GM23338 (cell line): ENCODE data around the gene DDX39B.

Experiments used
- EZH2 ChIP-seq: fragments of 200-600 bp; sonication (generic); IDR thresholded peaks from one replicate; pipeline ENCODE4 v1.8.0; 2017; ENCODE audit warnings: antibody characterized with exemption, mild to moderate bottlenecking, low read depth; ENCODE audit not compliant: unreplicated experiment
- EZH2phosphoT487 ChIP-seq: fragments of 200-600 bp; sonication (generic); IDR thresholded peaks from one replicate; pipeline ENCODE4 v1.8.1; 2018; ENCODE audit warnings: antibody characterized with exemption; ENCODE audit not compliant: unreplicated experiment
- JUNB ChIP-seq: IDR thresholded peaks from one replicate; pipeline ENCODE4 v1.6.1; 2016; ENCODE audit warnings: antibody characterized with exemption; ENCODE audit not compliant: unreplicated experiment
- POLR2AphosphoS5 ChIP-seq: IDR thresholded peaks from 2 replicates; pipeline ENCODE4 v1.6.1; 2016; ENCODE audit warnings: antibody characterized with exemption, low read depth
- ZNF114 ChIP-seq: fragments of 250-450 bp; sonication (Bioruptor Pico); IDR thresholded peaks from 2 replicates; pipeline ENCODE4 v1.5.0; 2020; ENCODE audit warnings: mild to moderate bottlenecking, moderate library complexity
- ZNF331 ChIP-seq: fragments of 250-450 bp; sonication (Bioruptor Pico); IDR thresholded peaks from 2 replicates; pipeline ENCODE4 v1.5.0; 2020; ENCODE audit warnings: low read depth, mild to moderate bottlenecking, moderate library complexity
- TF ChIP-seq, protein P1 (sequence below), 2 experiments: fragments of 200-600 bp in 1 of 2; sonication (generic) in 1 of 2; conservative IDR thresholded peaks; 2 replicates each; pipeline versions ENCODE4 v1.5.1 to v1.6.1; 2016 to 2017; ENCODE audit warnings: antibody characterized with exemption in 2 of 2, low read depth in 2 of 2, mild to moderate bottlenecking in 2 of 2, moderate library complexity in 1 of 2
- TF ChIP-seq, protein P2 (sequence below): IDR thresholded peaks from 2 replicates; pipeline ENCODE4 v1.6.1; 2016; ENCODE audit warnings: antibody characterized with exemption
- TF ChIP-seq, protein P3 (sequence below): IDR thresholded peaks from one replicate; pipeline ENCODE4 v1.6.1; 2018; ENCODE audit warnings: antibody characterized with exemption; ENCODE audit not compliant: unreplicated experiment

DNA sequence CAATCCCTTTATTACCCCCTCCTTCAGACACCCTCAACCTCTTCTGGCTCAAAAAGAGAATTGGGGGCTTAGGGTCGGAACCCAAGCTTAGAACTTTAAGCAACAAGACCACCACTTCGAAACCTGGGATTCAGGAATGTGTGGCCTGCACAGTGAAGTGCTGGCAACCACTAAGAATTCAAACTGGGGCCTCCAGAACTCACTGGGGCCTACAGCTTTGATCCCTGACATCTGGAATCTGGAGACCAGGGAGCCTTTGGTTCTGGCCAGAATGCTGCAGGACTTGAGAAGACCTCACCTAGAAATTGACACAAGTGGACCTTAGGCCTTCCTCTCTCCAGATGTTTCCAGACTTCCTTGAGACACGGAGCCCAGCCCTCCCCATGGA lies 35.8 kb upstream of the DDX39B start:
- TF ChIP-seq, protein P1, sequence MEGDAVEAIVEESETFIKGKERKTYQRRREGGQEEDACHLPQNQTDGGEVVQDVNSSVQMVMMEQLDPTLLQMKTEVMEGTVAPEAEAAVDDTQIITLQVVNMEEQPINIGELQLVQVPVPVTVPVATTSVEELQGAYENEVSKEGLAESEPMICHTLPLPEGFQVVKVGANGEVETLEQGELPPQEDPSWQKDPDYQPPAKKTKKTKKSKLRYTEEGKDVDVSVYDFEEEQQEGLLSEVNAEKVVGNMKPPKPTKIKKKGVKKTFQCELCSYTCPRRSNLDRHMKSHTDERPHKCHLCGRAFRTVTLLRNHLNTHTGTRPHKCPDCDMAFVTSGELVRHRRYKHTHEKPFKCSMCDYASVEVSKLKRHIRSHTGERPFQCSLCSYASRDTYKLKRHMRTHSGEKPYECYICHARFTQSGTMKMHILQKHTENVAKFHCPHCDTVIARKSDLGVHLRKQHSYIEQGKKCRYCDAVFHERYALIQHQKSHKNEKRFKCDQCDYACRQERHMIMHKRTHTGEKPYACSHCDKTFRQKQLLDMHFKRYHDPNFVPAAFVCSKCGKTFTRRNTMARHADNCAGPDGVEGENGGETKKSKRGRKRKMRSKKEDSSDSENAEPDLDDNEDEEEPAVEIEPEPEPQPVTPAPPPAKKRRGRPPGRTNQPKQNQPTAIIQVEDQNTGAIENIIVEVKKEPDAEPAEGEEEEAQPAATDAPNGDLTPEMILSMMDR (conservative IDR thresholded peaks at IDR 0.05; ENCODE audit: low read depth in 2 of 2), result no peak
- TF ChIP-seq, protein P2, sequence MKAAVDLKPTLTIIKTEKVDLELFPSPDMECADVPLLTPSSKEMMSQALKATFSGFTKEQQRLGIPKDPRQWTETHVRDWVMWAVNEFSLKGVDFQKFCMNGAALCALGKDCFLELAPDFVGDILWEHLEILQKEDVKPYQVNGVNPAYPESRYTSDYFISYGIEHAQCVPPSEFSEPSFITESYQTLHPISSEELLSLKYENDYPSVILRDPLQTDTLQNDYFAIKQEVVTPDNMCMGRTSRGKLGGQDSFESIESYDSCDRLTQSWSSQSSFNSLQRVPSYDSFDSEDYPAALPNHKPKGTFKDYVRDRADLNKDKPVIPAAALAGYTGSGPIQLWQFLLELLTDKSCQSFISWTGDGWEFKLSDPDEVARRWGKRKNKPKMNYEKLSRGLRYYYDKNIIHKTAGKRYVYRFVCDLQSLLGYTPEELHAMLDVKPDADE, result no peak
- TF ChIP-seq EZH2 (no peak), POLR2AphosphoS5 (no peak), ZNF114 (CRISPR knock-in tag) (no peak), EZH2phosphoT487 (no peak), JUNB (no peak), ZNF331 (CRISPR knock-in tag) (no peak)
- TF ChIP-seq, protein P3, sequence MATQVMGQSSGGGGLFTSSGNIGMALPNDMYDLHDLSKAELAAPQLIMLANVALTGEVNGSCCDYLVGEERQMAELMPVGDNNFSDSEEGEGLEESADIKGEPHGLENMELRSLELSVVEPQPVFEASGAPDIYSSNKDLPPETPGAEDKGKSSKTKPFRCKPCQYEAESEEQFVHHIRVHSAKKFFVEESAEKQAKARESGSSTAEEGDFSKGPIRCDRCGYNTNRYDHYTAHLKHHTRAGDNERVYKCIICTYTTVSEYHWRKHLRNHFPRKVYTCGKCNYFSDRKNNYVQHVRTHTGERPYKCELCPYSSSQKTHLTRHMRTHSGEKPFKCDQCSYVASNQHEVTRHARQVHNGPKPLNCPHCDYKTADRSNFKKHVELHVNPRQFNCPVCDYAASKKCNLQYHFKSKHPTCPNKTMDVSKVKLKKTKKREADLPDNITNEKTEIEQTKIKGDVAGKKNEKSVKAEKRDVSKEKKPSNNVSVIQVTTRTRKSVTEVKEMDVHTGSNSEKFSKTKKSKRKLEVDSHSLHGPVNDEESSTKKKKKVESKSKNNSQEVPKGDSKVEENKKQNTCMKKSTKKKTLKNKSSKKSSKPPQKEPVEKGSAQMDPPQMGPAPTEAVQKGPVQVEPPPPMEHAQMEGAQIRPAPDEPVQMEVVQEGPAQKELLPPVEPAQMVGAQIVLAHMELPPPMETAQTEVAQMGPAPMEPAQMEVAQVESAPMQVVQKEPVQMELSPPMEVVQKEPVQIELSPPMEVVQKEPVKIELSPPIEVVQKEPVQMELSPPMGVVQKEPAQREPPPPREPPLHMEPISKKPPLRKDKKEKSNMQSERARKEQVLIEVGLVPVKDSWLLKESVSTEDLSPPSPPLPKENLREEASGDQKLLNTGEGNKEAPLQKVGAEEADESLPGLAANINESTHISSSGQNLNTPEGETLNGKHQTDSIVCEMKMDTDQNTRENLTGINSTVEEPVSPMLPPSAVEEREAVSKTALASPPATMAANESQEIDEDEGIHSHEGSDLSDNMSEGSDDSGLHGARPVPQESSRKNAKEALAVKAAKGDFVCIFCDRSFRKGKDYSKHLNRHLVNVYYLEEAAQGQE, result no peak
